Activated CD4-positive, alpha-beta T cell treated with anti-CD3 and anti-CD28 coated beads for 36 hours (primary cell): ENCODE measurements around the gene DMPK. TPM values are rescaled to one million over a fixed set of nuclear protein-coding genes. Genes with fewer than 3 reads are reported as not detected.
"Not testable (repeated sequence)": the region's sequence is repeated elsewhere in the genome, so short reads cannot be mapped to it uniquely, and the experiment has no call there.

Experiments
- ATAC-seq: fragments of 200-7000 bp; cut with Tn5 transposase; one replicate; pipeline ENCODE4 v1.10.0; 2021; ENCODE audit warnings: mild to moderate bottlenecking, moderate library complexity
- CTCF ChIA-PET: fragments of 350-600 bp; sonication (Branson Sonifier 250); formaldehyde crosslinking; loops from one replicate; lab custom pipeline; 2021; ENCODE audit warnings: antibody characterized with exemption; lab: Charles Lee
- POLR2A ChIA-PET: fragments of 350-600 bp; sonication (Branson Sonifier 250); formaldehyde crosslinking; loops from one replicate; lab custom pipeline; 2021; ENCODE audit warnings: antibody characterized with exemption, inconsistent platforms; lab: Charles Lee
- DNase-seq: peaks from one replicate; pipeline ENCODE4 v3.0.0-alpha.2; 2020
- H3K27ac Mint-ChIP-seq: one replicate; pipeline ENCODE4 v1.8.0; 2021; ENCODE audit warnings: mixed read lengths
- H3K27me3 Mint-ChIP-seq: one replicate; pipeline ENCODE4 v1.8.0; 2021; ENCODE audit warnings: mixed read lengths
- H3K36me3 Mint-ChIP-seq: one replicate; pipeline ENCODE4 v1.8.0; 2021; ENCODE audit warnings: low read depth, mixed read lengths
- H3K4me1 Mint-ChIP-seq: one replicate; pipeline ENCODE4 v1.8.0; 2021; ENCODE audit warnings: mixed read lengths
- H3K4me3 Mint-ChIP-seq: one replicate; pipeline ENCODE4 v1.8.0; 2021; ENCODE audit warnings: mild to moderate bottlenecking, moderate library complexity, mixed read lengths
- H3K9me3 Mint-ChIP-seq: one replicate; pipeline ENCODE4 v1.8.0; 2021; ENCODE audit warnings: low read depth, mixed read lengths
- intact Hi-C, 2 experiments: fragments of 100-400 bp; cut with DNase I in 1 of 2; cut with micrococcal nuclease in 1 of 2; formaldehyde crosslinking; loops; one replicate each; pipeline versions ENCODE4 v1.14.2 to v1.15.1; 2022 to 2024; cut with DNase I, micrococcal nuclease
- total RNA-seq, 2 experiments: library from RNA; stranded (reverse); gene quantifications; one replicate each; pipeline ENCODE4 v1.2.3, GENCODE V29; 2021

Gene DMPK
- total RNA-seq, 2 experiments from 2014 or later = 15.0 to 19.4 TPM

DNA sequence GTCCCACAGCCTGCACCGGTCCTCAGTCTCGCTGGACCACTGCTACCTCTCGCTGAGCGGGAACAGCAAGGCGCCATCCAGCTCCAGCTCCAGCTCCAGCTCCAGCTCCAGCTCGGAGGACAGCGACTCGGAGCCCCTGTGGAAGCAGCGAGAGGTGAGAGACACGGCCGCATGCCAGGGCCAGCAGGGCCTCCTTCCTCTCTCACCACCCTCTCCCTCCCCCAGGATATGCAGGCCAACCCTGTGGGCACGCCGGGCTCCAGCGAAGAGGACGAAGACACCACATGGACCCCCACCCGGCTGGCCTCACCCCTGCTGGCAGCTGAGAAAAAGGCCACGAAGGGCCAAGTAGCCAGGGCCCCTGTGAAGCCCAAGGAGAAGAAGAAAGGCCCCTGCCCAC is 20.6 kb downstream of the DMPK start:
- H3K36me3 Mint-ChIP-seq = no peaks in the 10 kb centered on the region
- ATAC-seq = no peak
- no peaks in the 10 kb centered on the region for H3K4me1 Mint-ChIP-seq
- CTCF ChIA-PET = interaction anchor here (0.8 kb wide), 1 partner anchor 9 kb away, joined by 3 read pairs; no protein-coding TSS in a partner anchor
- intact Hi-C loops = no loop called here
- no peaks in the 10 kb centered on the region for H3K9me3 Mint-ChIP-seq
- DNase-seq = no peak
- H3K27ac Mint-ChIP-seq = no peak overlapping the region
- H3K27me3 Mint-ChIP-seq = peaks cover 4% of the 10 kb centered on the region
- POLR2A ChIA-PET = interaction anchor here (0.6 kb wide), 2 partner anchors 48 to 945 kb away, joined by 3 read pairs; no protein-coding TSS in a partner anchor
- H3K4me3 Mint-ChIP-seq = no peak overlapping the region

DNA sequence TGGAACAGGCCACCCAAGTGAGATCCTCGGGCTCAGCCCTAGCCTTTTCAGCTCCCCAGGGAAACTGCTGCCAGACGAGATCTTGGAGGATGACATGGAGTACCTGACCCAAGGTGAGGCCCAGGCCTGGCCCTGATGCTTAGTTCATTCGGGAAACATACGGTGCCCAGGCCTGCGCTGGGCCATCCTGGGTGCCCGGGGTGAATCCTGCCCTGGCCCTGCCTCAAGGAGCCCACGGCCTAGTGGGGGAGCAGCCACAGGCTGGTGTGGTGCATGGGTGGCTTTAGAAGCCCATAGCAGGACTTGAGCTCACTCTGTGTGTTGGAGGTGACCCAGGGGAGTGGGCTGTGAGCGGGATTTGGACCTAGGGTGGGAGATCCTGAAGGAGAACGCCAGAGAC is 23.4 kb downstream of the DMPK start:
- no peaks in the 10 kb centered on the region for H3K36me3 Mint-ChIP-seq
- H3K4me3 Mint-ChIP-seq = no peak overlapping the region
- H3K27ac Mint-ChIP-seq = no peak overlapping the region
- intact Hi-C loops = no loop called here
- peaks cover 2% of the 10 kb centered on the region for H3K27me3 Mint-ChIP-seq
- POLR2A ChIA-PET = no interaction called here
- DNase-seq (no peak), ATAC-seq (no peak)
- CTCF ChIA-PET = no interaction called here
- H3K9me3 Mint-ChIP-seq = no peaks in the 10 kb centered on the region
- no peaks in the 10 kb centered on the region for H3K4me1 Mint-ChIP-seq

DNA sequence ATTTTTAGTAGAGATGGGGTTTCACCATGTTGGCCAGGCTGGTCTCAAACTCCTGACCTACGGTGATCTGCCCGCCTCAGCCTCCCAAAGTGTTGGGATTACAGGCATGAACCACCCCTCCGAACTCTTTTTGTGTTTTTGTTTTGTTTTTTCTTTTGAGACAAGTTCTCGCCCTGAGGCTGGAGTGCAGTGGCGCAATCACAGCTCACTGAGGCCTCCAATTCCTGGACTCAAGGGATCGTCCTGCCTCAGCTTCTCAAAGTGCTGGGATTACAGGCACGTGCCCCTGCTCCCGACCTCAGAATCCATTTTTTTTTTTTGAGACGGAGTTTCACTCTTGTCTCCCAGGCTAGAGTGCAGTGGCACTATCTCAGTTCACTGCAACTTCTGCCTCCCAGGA is 24.6 kb downstream of the DMPK start:
- ChIA-PET CTCF (interaction anchor here (0.6 kb wide), 1 partner anchor 1125 kb away, joined by 3 read pairs; no protein-coding TSS in a partner anchor), POLR2A (no interaction called here)
- Mint-ChIP-seq H3K27ac (no peak overlapping the region), H3K9me3 (no peaks in the 10 kb centered on the region), H3K36me3 (no peaks in the 10 kb centered on the region), H3K4me1 (no peaks in the 10 kb centered on the region), H3K4me3 (no peak overlapping the region), H3K27me3 (peaks cover 2% of the 10 kb centered on the region)
- intact Hi-C loops = no loop called here
- no peak for ATAC-seq
- no peak for DNase-seq

DNA sequence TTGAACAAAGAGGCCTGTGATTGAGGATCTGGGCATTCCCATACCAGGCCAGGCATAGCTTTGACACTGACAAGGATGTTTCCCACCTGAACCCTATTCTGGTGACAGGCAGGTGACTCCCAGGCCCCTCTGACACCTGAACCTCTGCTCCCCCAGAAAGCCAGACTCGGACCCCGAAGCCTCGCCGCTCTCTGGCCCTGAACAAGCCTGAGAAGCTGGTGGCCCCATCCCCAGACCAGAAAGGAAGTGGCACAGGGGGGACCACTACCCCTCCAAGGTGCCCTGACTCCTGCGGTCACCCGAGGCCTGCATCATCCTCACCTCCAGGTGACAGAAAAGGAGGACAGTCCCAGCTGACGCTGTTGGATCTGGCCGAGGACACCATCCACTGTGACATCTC is 28.0 kb downstream of the DMPK start:
- Mint-ChIP-seq H3K27ac (no peak overlapping the region), H3K9me3 (no peaks in the 10 kb centered on the region), H3K4me1 (no peaks in the 10 kb centered on the region), H3K36me3 (no peaks in the 10 kb centered on the region), H3K27me3 (no peaks in the 10 kb centered on the region), H3K4me3 (no peak overlapping the region)
- POLR2A ChIA-PET = no interaction called here
- intact Hi-C loops = no loop called here
- no peak for ATAC-seq
- DNase-seq = no peak
- CTCF ChIA-PET = interaction anchor here (1.0 kb wide), 1 partner anchor 10 kb away, joined by 3 read pairs; no protein-coding TSS in a partner anchor

DNA sequence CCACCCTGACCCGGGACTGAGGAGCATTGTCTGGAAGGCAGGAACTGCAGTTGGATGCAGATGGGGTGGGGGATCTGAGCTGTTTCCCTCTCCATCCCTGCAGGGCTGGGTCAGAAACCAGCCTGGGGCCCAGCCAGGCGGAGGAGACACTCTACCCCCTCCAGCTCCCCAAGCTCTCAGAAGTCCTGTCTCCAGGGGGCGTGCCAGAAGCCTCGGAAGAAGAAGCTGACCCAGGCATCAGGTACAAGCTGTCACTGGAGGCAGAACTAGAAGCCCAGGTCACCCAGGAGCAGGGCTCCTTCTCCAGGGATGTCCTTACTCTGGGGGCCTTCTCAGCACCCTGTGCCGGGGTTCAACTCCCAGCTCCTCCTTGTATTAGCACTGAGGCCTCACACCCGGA is 28.7 kb downstream of the DMPK start:
- no peaks in the 10 kb centered on the region for H3K36me3 Mint-ChIP-seq
- no peaks in the 10 kb centered on the region for H3K27me3 Mint-ChIP-seq
- H3K4me1 Mint-ChIP-seq = no peaks in the 10 kb centered on the region
- CTCF ChIA-PET = interaction anchor here (1.0 to 1.5 kb wide), 2 partner anchors 9 to 15 kb away, joined by 3 to 4 read pairs; partner anchors contain the start of gene SIX5
- no peak overlapping the region for H3K27ac Mint-ChIP-seq
- ATAC-seq = no peak
- POLR2A ChIA-PET = no interaction called here
- no peak for DNase-seq
- intact Hi-C loops = no loop called here
- no peaks in the 10 kb centered on the region for H3K9me3 Mint-ChIP-seq
- H3K4me3 Mint-ChIP-seq = no peak overlapping the region

DNA sequence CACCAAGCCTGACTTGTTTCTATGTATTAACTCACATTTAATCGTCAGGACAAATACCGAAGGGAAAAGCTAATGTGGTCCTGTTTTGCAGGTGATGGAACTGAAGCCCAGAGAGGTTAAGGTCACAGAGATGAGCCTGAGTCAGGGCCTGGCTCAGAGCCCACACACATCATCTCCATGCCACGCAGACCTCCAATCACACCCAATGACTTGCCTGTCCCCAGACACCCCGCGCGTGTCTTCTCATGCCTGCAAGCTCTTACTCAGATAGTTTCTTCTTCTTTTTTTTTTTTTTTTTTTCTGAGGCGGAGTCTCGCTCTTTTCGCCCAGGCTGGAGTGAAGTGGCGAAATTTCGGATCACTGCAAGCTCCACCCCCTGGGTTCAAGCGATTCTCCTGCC is 29.7 kb downstream of the DMPK start:
- H3K27ac Mint-ChIP-seq = no peak overlapping the region
- POLR2A ChIA-PET = interaction anchor here (0.6 kb wide), 1 partner anchor 216 kb away, joined by 3 read pairs; no protein-coding TSS in a partner anchor
- intact Hi-C loops = no loop called here

DNA sequence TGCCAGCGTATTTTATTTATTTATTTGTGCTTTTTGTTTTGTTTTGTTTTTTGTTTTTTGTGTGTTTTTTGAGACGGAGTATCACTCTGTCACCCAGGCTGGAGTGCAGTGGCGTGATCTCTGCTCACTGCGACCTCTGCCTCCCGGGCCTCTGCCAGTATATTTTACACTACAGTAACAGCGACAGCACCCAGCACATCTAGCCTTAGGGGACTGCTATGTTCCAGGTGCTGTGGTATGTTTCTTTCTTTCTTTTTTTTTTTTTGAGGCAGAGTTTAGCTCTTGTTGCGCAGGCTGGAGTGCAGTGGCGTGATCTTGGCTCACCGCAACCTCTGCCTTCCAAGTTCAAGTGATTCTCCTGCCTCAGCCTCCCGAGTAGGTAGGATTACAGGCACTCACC is 30.8 kb downstream of the DMPK start:
- H3K36me3 Mint-ChIP-seq, intact Hi-C loops, ATAC-seq, H3K27me3 Mint-ChIP-seq, DNase-seq, H3K27ac Mint-ChIP-seq, H3K4me1 Mint-ChIP-seq, POLR2A ChIA-PET, H3K9me3 Mint-ChIP-seq, H3K4me3 Mint-ChIP-seq: not testable (repeated sequence)
- CTCF ChIA-PET = interaction anchor here (1.0 to 1.3 kb wide), 3 partner anchors 15 to 736 kb away, joined by 3 to 5 read pairs (median 3); partner anchors contain the start of gene QPCTL

More for the DNA sequence above, 29.7 kb downstream of the DMPK start:
- Mint-ChIP-seq H3K4me1 (no peaks in the 10 kb centered on the region), H3K27me3 (no peaks in the 10 kb centered on the region), H3K4me3 (no peak overlapping the region), H3K9me3 (no peaks in the 10 kb centered on the region), H3K36me3 (no peaks in the 10 kb centered on the region)
- DNase-seq = no peak
- CTCF ChIA-PET = interaction anchor here (1.0 to 1.5 kb wide), 4 partner anchors 16 to 60 kb away, joined by 3 to 5 read pairs (median 4); partner anchors contain the start of genes QPCTL and SIX5
- ATAC-seq = no peak

DNA sequence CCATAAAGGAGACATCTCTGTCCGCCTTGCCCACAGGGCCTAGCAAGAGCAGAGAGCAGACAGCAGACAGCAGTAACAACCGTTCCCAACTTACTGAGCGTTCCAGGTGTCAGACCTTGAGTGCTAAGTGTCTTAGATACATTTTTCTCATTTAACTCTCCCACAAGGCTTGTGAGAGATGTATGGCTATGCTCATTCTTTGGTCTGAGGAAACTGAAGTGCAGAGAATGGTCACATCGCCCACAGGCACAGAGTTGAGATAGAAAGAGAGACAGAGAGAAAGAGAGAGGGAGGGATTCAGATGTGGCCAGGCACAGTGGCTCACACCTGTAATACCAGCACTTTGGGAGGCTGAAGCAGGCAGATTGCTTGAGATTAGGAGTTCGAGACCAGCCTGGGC is 34.8 kb downstream of the DMPK start:
- POLR2A ChIA-PET = no interaction called here
- no peaks in the 10 kb centered on the region for H3K9me3 Mint-ChIP-seq
- CTCF ChIA-PET = interaction anchor here (0.7 kb wide), 1 partner anchor 444 kb away, joined by 3 read pairs; no protein-coding TSS in a partner anchor

DNA sequence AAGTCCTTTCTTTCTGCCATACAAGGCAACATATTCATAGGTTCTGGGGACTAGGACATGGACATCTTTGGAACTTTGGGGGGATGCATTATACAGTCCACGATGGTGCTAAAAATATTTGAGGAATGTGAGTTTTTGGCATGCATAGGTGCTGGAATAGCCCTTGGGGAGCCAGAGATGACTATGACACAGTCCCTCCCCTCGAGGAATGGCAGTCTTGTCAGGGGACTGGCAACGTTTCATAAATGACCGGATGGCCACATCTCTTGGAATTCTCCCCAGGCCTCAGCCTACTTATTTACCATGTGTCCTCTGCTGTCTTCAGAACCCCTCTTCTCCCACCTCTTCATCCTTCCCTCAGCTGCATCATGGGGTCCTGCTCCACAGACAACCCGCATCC is 35.4 kb downstream of the DMPK start:
- intact Hi-C loops = no loop called here
- H3K27ac Mint-ChIP-seq = no peak overlapping the region
- DNase-seq (no peak), ATAC-seq (no peak)
- no peak overlapping the region for H3K4me3 Mint-ChIP-seq
- H3K36me3 Mint-ChIP-seq = no peaks in the 10 kb centered on the region
- CTCF ChIA-PET = interaction anchor here (0.7 kb wide), 1 partner anchor 445 kb away, joined by 3 read pairs; no protein-coding TSS in a partner anchor
- H3K9me3 Mint-ChIP-seq = no peaks in the 10 kb centered on the region
- no peaks in the 10 kb centered on the region for H3K4me1 Mint-ChIP-seq
- POLR2A ChIA-PET = no interaction called here
- peaks cover 8% of the 10 kb centered on the region for H3K27me3 Mint-ChIP-seq

More for the DNA sequence above, 34.8 kb downstream of the DMPK start:
- H3K4me3 Mint-ChIP-seq = no peak overlapping the region
- H3K36me3 Mint-ChIP-seq = no peaks in the 10 kb centered on the region
- intact Hi-C loops = no loop called here
- ATAC-seq (no peak), DNase-seq (no peak)
- peaks cover 8% of the 10 kb centered on the region for H3K27me3 Mint-ChIP-seq
- H3K27ac Mint-ChIP-seq = no peak overlapping the region
- no peaks in the 10 kb centered on the region for H3K4me1 Mint-ChIP-seq

DNA sequence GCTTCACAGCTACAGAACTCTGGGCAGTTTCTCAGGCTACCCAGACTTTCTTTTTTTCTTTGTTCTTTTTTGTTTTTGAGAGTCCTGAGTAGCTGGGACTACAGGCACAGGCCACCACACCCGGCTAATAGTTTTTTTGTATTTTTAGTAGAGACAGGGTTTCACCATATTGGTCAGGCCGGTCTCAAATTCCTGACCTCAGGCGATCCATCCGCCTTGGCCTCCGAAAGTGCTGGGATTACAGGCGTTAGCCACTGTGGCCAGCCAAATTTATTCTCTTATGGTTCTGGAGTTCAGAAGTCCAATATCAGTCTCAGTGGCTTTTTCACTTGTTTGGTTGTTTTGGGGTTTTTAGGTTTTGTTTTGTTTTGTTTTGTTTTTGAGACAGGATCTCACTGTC is 36.7 kb downstream of the DMPK start:
- no peak overlapping the region for H3K4me3 Mint-ChIP-seq
- DNase-seq (no peak), ATAC-seq (no peak)
- ChIA-PET CTCF (interaction anchor here (0.6 to 0.7 kb wide), 2 partner anchors 216 to 265 kb away, joined by 3 to 4 read pairs; no protein-coding TSS in a partner anchor), POLR2A (no interaction called here)
- H3K9me3 Mint-ChIP-seq = no peaks in the 10 kb centered on the region
- H3K27ac Mint-ChIP-seq = no peak overlapping the region
- no peaks in the 10 kb centered on the region for H3K36me3 Mint-ChIP-seq
- no peaks in the 10 kb centered on the region for H3K4me1 Mint-ChIP-seq
- intact Hi-C loops = no loop called here
- H3K27me3 Mint-ChIP-seq = peaks cover 8% of the 10 kb centered on the region

DNA sequence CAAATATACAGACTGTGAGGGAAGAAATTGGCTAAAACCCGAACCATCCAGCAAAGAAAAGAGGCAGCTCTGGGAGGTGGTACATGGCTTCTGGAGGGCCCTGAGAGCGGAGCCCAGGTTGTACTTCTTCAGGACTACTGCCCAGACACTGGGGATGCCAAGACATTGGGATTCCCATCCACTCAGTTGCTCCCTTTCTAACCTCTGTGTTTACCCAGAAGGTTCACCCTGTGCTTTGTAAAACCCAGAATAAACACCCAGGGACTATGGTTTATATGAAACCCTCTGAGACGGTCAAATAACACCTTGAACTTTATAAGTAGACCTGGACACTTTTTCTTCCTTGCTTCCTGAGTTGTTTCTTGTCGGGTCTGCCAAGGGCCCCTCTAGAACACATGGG is 39.3 kb downstream of the DMPK start:
- Mint-ChIP-seq H3K9me3 (no peaks in the 10 kb centered on the region), H3K27ac (no peak overlapping the region), H3K36me3 (no peaks in the 10 kb centered on the region), H3K27me3 (peaks cover 10% of the 10 kb centered on the region), H3K4me1 (no peaks in the 10 kb centered on the region), H3K4me3 (no peak overlapping the region)
- POLR2A ChIA-PET = no interaction called here
- intact Hi-C loops = no loop called here
- CTCF ChIA-PET = interaction anchor here (0.9 to 1.6 kb wide), 2 partner anchors 26 to 120 kb away, joined by 3 to 5 read pairs; partner anchors contain the start of gene SIX5
- ATAC-seq = no peak
- DNase-seq = no peak
